ENCODE measurements around the gene TNNC2.

- TF ChIP-seq CTCF (IDR thresholded peaks at IDR 0.05; ENCODE audit: insufficient read depth, low read length, poor library complexity, severe bottlenecking): no peak
- TF ChIP-seq EZH2phosphoT487 (conservative IDR thresholded peaks at IDR 0.05; ENCODE audit: low read length): no peak
Measured at GRCh38 chr20:45814314-45814713, 12.8 kb downstream of the TNNC2 start.

Data from SU-DHL-6 (cell line).